Stimulated activated CD8-positive, alpha-beta memory T cell treated with anti-CD3 and anti-CD28 coated beads, Interleukin-15, amount 100 ng/mL, for 1 hour (primary cell): Measurements from ENCODE around the gene MXD3.
"Not testable (repeated sequence)": the region's sequence is repeated elsewhere in the genome, so short reads cannot be mapped to it uniquely, and the experiment has no call there.

Experiments used
- DNase-seq: peaks from one replicate; pipeline ENCODE4 v3.0.0-alpha.2; 2020; ENCODE audit warnings: low read depth

The MXD3 gene

DNA sequence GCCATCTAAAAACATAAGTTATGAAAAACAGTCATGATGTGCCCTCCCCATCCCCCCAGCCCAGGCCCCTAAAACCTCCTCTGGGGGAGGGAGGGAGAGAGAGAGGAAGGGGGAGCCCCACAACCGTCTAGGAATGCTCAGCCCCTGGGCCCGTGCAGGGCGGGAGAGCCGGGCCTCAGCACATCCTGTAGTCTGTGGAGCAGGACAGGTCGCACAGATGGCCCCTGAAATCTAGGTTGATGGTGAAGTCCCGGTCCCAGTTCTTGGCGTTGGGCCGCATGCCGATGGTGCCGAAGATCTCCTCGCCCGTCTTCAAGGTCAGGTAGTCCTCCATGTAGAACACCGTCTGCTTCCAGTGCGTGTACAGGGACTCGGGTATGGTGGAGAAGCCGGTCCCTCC, 46.3 kb downstream of the MXD3 start:
- no peak for DNase-seq

DNA sequence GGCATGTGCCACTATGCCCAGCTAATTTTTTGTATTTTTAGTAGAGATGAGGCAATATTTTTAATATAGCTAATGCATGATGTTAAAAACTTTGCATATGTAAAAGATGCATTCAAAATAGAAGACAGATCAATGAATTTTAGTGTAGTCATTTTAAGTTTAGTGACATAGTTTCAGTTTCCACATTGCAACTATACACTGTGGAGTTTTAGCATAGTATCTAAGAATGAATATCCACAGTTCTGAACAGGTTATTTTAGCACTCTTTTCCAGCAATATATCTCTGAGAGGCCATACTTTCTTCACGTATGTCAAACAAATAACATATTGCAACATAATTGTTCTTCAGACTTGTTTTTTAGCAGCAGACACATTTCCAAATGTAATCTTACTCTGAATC, 47.5 kb downstream of the MXD3 start:
- DNase-seq, result no peak

DNA sequence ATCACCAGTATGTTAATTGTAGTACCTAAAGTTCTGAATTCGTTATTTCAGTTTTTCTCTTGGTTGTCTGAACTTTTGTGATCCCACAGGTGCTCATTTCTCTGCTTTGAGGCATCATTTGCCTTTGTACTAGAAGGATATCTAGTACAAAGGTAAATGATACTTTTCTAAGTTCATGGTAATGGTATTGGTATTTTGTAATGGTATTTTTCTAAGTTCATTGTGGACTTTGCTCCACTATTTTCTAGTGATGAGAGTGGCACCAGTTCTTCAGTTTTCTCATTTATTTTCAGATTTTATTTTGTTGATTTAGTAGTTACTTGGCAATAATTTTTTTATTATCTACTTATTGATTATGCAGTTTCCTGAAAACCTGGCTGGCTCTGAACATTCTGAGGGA, 50.2 kb downstream of the MXD3 start:
- DNase-seq, result no peak

DNA sequence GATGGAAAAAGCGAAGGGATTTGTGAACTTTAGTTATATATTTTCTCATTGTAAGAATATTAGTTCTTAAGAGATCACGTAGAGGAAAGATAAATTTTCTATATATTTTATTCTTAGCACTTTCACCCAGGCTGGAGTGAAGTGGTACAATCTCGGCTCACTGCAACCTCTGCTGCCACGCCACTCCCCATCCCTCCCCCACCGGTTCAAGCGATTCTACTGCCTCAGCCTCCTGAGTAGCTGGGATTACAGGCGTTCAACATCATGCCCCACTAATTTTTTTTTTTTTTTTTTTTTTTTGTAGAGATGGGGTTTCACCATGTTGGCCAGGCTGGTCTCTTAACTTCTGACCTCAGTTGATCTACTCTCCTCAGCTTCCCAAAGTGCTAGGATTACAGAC, 50.7 kb downstream of the MXD3 start:
- DNase-seq, result no peak

DNA sequence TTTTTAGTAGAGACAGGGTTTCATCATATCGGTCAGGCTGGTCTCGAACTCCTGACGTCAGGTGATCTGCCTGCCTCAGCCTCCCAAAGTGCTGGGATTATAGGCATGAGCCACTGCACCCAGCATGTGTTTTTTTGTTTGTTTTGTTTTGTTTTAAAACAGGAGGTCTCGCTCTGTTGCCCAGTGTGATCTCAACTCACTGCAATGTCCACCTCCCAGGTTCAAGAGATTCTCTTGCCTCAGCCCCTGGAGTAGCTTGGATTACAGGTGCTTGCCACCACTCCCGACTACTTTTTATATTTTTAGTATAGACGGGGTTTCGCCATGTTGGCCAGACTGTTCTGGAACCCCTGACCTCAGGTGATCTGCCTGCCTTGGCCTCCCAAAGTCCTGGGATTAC, 53.0 kb downstream of the MXD3 start:
- not testable (repeated sequence) for DNase-seq
